Panc1 (cell line): ENCODE results near the gene FSIP2. TPM values are rescaled to one million over a fixed set of nuclear protein-coding genes. Genes with fewer than 3 reads are reported as not detected.

Source experiments
- ATAC-seq: fragments of 200-7000 bp; cut with Tn5 transposase; 2 replicates; pipeline ENCODE4 v1.9.1; 2020; ENCODE audit warnings: mild to moderate bottlenecking, moderate library complexity
- BruUV-seq: library from RNA; stranded (reverse); fragments of 400-500 nt; replicated peaks from 2 replicates; lab custom pipeline; 2021; lab: Mats Ljungman, UMichigan
- CTCF ChIA-PET: fragments of 300-600 bp; sonication (Branson Sonifier 250); formaldehyde crosslinking; loops from one replicate; lab custom pipeline; 2022; ENCODE audit warnings: antibody characterized with exemption; lab: Charles Lee
- POLR2A ChIA-PET: fragments of 300-600 bp; sonication (Branson Sonifier 250); formaldehyde crosslinking; loops from one replicate; lab custom pipeline; 2022; ENCODE audit warnings: antibody characterized with exemption; lab: Charles Lee
- DNase-seq: peaks from one replicate; pipeline ENCODE4 v3.0.0-alpha.2; 2010; ENCODE audit warnings: low read depth, low spot score
- H3K27ac ChIP-seq: 2 replicates; pipeline ENCODE4 v1.5.1; 2011; ENCODE audit warnings: mild to moderate bottlenecking, low read length, inconsistent platforms
- H3K27me3 ChIP-seq: fragments of 200-500 bp; sonication (Bioruptor generic); 2 replicates; pipeline ENCODE4 v1.6.0; 2014; ENCODE audit warnings: low read length, inconsistent platforms; ENCODE audit not compliant: control insufficient read depth, insufficient read depth
- H3K36me3 ChIP-seq: fragments of 200-500 bp; sonication (Bioruptor generic); 2 replicates; pipeline ENCODE4 v1.5.1; 2014; ENCODE audit warnings: inconsistent platforms, mild to moderate bottlenecking, low read length, moderate library complexity; ENCODE audit not compliant: control insufficient read depth, insufficient read depth
- H3K4me1 ChIP-seq: 2 replicates; pipeline ENCODE4 v1.5.1; 2011; ENCODE audit warnings: inconsistent platforms, mild to moderate bottlenecking, low read length, moderate library complexity; ENCODE audit not compliant: control insufficient read depth, insufficient read depth
- H3K4me3 ChIP-seq, 2 experiments: 2 replicates each; pipeline ENCODE4 v1.5.1; 2011 to 2012; ENCODE audit warnings: low read depth in 2 of 2, low read length in 2 of 2, mild to moderate bottlenecking in 2 of 2, inconsistent platforms in 1 of 2, moderate library complexity in 1 of 2
- H3K9me3 ChIP-seq: fragments of 200-500 bp; sonication (Bioruptor generic); 2 replicates; pipeline ENCODE4 v1.5.1; 2014; ENCODE audit warnings: low read depth, mild to moderate bottlenecking, inconsistent platforms, low read length, moderate library complexity; ENCODE audit not compliant: control insufficient read depth, insufficient read depth
- POLR2AphosphoS5 ChIP-seq: IDR thresholded peaks from 2 replicates; pipeline ENCODE4 v1.6.1; 2012; ENCODE audit warnings: mild to moderate bottlenecking, low read depth, low read length, moderate library complexity
- REST ChIP-seq, 2 experiments: IDR thresholded peaks; 2 replicates each; pipeline ENCODE4 v1.6.1; 2011 to 2012; ENCODE audit warnings: low read depth in 2 of 2, control low read depth in 1 of 2, low read length in 1 of 2, mild to moderate bottlenecking in 1 of 2, moderate library complexity in 1 of 2; ENCODE audit not compliant: insufficient read depth in 1 of 2
- SIN3A ChIP-seq: IDR thresholded peaks from 2 replicates; pipeline ENCODE4 v1.6.1; 2012; ENCODE audit warnings: low read depth, mild to moderate bottlenecking, low read length, moderate library complexity, borderline replicate concordance; ENCODE audit not compliant: insufficient read depth
- TCF7L2 ChIP-seq: IDR thresholded peaks from 2 replicates; pipeline ENCODE4 v1.6.1; 2011; ENCODE audit warnings: mild to moderate bottlenecking, low read depth, low read length, inconsistent platforms
- in situ Hi-C: cut with HindIII; loops from 2 replicates; pipeline ENCODE4 v1.10.0; 2016; ENCODE audit warnings: low sequenced_read_pairs, low pct_unique_long_range_greater_than_20kb
- intact Hi-C: fragments of 100-400 bp; cut with micrococcal nuclease; formaldehyde crosslinking; loops from one replicate; pipeline ENCODE4 v1.10.0; 2022; ENCODE audit not compliant: unreplicated experiment
- total RNA-seq: library from RNA; stranded (reverse); gene quantifications from one replicate; pipeline ENCODE4 v1.2.1, GENCODE V29; 2021; ENCODE audit not compliant: unreplicated experiment
- TF ChIP-seq, protein P1 (sequence below): fragments of 450-650 bp; IDR thresholded peaks from 2 replicates; pipeline ENCODE4 v1.5.1; 2017; ENCODE audit warnings: mild to moderate bottlenecking

FSIP2 gene
- total RNA-seq, 1 experiment from 2014 or later: 0.03 TPM

GRCh38 chr2:185745864-185746859 is 7.6 kb downstream of the FSIP2 start:
- no peak overlapping the region for H3K27ac ChIP-seq
- DNase-seq: no peak
- no peak for TF ChIP-seq REST (IDR thresholded peaks at IDR 0.05; ENCODE audit: insufficient read depth in 1 of 2, low read depth in 2 of 2, low read length in 1 of 2)
- TF ChIP-seq POLR2AphosphoS5: no peak
- TF ChIP-seq TCF7L2: no peak
- no peak for TF ChIP-seq SIN3A
- TF ChIP-seq, protein P1, sequence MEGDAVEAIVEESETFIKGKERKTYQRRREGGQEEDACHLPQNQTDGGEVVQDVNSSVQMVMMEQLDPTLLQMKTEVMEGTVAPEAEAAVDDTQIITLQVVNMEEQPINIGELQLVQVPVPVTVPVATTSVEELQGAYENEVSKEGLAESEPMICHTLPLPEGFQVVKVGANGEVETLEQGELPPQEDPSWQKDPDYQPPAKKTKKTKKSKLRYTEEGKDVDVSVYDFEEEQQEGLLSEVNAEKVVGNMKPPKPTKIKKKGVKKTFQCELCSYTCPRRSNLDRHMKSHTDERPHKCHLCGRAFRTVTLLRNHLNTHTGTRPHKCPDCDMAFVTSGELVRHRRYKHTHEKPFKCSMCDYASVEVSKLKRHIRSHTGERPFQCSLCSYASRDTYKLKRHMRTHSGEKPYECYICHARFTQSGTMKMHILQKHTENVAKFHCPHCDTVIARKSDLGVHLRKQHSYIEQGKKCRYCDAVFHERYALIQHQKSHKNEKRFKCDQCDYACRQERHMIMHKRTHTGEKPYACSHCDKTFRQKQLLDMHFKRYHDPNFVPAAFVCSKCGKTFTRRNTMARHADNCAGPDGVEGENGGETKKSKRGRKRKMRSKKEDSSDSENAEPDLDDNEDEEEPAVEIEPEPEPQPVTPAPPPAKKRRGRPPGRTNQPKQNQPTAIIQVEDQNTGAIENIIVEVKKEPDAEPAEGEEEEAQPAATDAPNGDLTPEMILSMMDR: no peak
- no TSS peak for BruUV-seq
- ATAC-seq: no peak
- H3K4me1 ChIP-seq: no peaks in the 10 kb centered on the region
- ChIA-PET POLR2A (no interaction called here), CTCF (no interaction called here)
- H3K27me3 ChIP-seq: no peaks in the 10 kb centered on the region
- H3K4me3 ChIP-seq: no peak overlapping the region
- H3K9me3 ChIP-seq: 0 out of 2 replicates have a peak, but pooled peaks cover 5% of the 10 kb centered on the region
- intact Hi-C loops (loop anchor here (10.0 kb wide), 1 partner anchor 709 kb away; no protein-coding TSS in a partner anchor), in situ Hi-C loops (no loop called here)
- no peaks in the 10 kb centered on the region for H3K36me3 ChIP-seq

DNA sequence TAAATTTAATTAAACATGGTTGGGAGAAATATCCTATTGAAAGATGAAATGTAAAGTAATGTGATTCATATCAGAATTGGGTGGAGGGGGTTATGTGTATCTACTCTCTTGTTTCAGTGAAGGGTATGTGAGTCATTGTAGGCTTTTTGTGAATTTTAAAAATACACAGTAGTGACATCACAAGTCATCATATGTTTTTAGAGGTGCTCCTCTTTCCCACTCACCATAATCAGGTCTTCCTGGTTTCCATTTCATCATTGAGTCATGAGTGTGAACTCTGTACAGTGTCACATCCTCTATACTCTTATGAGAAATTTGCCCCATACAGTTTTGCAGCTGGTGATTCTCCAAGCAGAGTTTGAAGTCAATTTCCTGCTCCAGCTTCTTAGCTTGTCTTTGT is 18.8 kb downstream of the FSIP2 start:
- Histone ChIP-seq H3K27me3 (no peaks in the 10 kb centered on the region), H3K36me3 (no peaks in the 10 kb centered on the region), H3K4me1 (no peaks in the 10 kb centered on the region), H3K4me3 (no peak overlapping the region), H3K27ac (no peak overlapping the region), H3K9me3 (no peaks in the 10 kb centered on the region)
- TF ChIP-seq TCF7L2 (no peak), POLR2AphosphoS5 (no peak), REST (IDR thresholded peaks at IDR 0.05; ENCODE audit: insufficient read depth in 1 of 2, low read depth in 2 of 2, low read length in 1 of 2) (no peak), SIN3A (no peak)
- TF ChIP-seq, protein P1: no peak
- ChIA-PET POLR2A (no interaction called here), CTCF (no interaction called here)
- no TSS peak for BruUV-seq
- no peak for ATAC-seq
- no peak for DNase-seq
- in situ Hi-C loops (no loop called here), intact Hi-C loops (no loop called here)
